HG03103 (cell line): Measurements from ENCODE around the gene FRAS1.

Experiments used
- ATAC-seq: cut with Tn5 transposase; IDR thresholded peaks from one replicate; pipeline ENCODE4 v1.9.1; 2021; ENCODE audit warnings: low read depth; ENCODE audit not compliant: unreplicated experiment

FRAS1 gene

GRCh38 chr4:78558410-78558809, 501.3 kb downstream of the FRAS1 start:
- no peak for ATAC-seq

GRCh38 chr4:78560296-78560963, 503.3 kb downstream of the FRAS1 start:
- no peak for ATAC-seq

DNA sequence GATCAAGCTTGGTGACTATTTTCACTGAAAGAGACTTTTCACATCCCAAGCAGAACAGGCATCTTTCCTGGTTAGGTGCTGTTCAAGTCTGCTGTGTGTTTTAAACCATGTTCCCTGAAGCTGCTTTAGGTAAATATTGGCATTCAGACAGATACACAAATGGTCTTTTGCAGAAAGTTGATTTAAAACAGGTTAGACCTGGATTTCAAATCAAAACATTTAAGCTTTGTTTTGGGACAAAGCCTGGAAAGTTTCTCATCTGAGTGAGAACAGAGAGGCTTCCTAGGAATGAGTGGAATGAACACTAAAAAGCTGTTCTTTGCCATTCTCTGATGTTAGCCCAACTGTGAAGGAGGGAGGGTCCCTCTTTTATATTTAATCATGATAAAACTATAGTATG, 504.6 kb downstream of the FRAS1 start:
- no peak for ATAC-seq

DNA sequence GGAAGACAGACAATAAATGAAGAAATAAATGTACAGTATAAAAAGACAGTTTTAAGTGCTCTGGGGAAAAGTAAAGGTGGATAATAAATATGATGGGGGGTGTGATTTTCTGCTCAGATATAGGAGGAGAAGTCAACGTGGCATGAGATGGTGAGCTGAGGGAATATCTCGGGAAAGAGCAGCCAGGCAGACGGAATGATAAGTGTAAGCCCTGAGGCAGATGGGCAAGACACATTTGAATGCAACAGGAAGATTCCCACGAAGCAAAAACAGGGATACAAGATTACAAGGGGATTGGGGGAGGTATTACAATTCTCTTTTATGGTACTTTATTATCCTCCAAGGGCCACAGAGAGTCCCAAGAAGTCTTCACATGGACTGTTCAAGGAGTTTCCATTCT, 505.6 kb downstream of the FRAS1 start:
- ATAC-seq: no peak

DNA sequence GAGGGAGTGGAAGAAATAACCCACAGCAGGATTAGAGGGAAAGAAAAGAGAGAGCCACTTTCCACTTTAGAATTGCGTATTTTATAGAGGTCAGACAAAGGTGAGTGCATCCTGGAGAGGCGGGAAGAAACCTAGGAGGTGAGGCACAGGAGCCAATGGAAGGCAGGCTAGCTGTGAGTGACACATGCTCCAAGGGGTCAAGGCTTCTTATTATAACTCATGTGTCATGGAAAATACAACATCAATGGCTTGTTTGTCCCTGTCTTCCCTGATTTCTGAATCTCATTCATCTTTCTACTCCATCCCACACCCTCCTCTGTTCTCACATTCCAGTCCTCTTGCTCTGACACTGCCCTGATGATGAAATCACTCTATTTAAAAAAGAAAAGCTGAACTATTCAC, 508.8 kb downstream of the FRAS1 start:
- no peak for ATAC-seq

DNA sequence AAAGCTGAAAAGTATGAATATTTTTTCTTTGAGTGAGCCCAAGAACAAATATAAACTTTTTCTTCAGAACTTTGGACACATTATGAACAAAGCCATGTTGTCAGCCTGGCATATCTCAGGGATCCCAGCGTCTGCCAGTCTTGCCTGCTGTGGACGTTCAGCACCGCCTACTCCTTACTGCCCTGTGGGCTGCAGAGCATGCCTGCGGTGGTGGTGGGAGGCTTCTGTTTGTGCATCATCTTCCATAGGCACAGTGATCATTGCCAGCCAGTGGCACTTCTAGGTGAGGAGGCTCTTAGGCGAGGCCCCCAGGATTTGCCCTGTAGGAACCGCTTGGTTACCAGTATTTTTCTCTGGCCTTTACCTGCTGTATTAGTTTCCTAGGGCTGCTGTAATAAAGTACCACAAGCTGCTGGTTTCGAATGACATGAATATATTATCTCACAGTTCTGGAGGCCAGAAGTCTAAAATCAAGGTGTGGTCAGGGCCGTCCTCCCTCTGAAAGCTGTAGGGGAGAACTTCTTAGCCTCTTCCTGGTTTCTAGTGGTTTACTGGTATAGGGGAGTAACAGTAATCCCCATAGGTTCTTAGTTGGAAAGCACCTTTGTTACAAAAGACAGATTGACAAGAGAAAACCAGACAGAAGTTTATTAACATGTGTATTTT, 509.8 kb downstream of the FRAS1 start:
- peak; percentile 57 for ATAC-seq

DNA sequence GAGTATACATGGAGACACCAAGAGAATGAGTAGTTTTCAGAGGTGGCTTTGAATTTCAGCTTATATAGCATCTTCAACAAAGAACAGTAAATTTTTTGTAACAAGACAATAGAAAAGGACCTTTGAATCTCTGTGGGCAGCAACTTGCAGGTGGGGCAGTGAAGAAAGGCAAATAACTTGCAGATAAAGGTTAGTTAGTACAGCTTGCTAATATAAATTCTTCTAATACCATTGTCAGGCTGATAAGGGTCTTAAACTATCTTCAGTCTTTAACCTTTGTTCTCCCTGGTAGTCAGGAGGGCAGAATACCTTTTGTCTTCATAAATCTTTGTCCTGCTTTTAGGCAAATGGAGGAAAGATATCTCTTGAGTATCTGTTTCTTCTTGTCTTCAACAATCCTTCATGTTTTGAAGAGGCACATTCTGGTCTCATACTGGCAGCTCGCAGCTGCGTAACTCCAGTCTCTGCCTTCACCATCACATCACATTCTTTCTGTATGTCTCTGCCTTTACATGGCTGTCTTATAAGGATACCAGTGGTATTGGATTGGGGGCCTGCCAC, 510.5 kb downstream of the FRAS1 start:
- no peak for ATAC-seq

GRCh38 chr4:78568640-78569305, 511.6 kb downstream of the FRAS1 start:
- no peak for ATAC-seq

GRCh38 chr4:78569306-78569821, 512.2 kb downstream of the FRAS1 start:
- ATAC-seq: no peak

DNA sequence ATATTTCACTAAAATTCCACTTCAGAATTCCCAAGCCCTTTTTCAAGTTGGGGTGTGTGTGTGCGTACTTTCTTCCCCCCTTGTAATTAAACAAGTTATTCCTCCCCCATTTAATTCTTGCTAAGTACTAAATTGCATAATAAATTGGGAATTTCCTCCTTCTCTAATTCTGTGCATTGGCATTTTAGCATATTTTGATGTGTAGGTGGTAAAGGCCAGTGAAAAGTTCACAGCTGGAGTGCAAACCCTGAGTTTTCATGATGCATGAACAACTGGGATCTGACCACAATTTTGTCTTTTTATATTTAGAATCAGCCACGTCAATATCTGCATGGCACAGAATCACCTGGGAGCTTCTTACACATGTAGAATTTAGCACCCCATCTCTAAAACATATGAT, 513.0 kb downstream of the FRAS1 start:
- no peak for ATAC-seq

DNA sequence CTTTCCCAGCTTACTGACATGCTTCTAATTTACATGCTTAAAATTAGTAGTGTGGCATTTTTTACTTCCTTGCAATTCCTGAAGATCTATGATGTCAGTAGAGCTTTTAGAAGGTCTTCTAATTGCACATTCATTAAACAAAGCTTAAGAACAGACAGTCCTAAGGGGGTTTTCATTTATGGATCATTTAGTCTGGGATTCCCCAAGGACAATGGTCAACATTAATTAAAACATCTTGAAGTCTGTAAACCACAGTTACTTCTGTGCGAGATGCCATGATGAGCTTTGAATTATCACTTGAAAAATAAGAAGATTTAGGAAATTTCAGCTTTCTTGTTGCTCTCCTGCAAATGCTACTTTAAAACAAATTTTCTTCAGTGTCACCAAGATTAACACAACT, 514.7 kb downstream of the FRAS1 start:
- ATAC-seq: no peak

DNA sequence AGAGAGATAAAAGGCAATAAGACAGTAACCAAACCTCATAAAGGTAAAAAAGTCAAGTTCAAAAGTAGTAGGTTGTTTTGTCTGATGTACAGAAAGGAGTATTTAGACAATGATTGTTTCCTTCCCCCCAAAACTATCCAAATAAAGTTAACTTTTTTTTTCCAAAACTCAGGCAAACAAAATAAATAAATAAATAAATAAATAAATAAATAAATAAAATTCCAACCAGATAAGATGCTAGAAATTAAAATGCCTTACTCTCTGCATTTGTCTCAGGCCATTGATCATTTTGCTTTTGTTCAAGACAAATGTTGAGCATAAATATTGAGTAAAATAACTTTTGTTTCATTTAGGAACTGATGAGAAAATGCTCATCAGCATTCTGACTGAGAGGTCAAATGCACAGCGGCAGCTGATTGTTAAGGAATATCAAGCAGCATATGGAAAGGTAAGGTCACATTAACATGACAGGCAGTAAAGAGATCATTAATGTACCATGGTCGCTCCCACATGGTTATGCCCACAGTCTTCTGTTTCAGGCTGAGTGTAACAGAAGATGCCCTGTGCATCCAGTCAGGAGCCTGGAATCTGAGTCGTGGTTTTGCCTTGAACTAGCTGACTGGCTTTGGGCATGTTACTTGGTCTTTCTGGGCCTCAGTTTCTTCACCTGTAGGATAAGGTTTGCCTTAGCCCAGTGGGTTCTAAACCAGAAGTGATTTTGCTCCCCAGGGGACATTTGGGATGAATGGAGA, 521.7 kb downstream of the FRAS1 start:
- ATAC-seq: no peak

DNA sequence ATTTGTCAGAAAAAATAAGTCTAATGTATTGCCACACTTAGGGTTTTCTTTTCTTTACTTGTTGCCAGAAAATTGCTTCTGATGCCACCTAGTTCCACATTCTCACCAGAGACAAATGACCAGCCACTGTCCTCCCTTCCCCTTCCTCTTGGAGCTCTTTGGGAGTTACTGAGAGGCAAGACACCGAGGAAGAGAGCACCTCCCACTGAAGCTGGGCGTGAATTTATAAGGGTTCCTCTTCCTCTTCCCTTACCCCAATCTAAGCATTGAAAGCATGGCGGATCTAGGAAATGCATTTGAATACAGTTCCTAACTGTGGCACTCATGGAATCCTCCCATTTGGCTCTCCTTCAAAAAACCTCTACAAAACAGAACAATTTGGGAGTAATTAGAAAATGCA, 524.5 kb downstream of the FRAS1 start:
- no peak for ATAC-seq

- ATAC-seq: no peak
These were observed 527.9 kb downstream of the FRAS1 start for GRCh38 chr4:78584863-78585547.

DNA sequence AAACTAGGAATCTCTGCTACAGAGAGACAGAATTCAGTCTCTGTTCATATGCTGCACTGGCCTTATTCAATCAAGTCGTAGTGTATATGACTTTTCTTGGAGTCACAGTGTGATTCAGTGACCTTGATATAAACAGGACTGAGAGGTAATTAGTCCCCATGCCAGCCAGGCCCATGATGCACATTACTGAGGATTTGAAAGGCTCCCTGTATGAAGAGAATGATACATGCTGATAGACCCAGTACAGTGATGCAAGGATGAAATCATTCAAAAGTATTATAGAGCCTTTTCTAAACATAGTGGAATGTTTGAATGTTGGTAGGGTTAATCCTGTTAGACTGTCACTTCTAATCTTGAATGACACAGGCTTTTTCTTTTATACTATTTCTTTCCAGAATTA, 528.5 kb downstream of the FRAS1 start:
- ATAC-seq: no peak

DNA sequence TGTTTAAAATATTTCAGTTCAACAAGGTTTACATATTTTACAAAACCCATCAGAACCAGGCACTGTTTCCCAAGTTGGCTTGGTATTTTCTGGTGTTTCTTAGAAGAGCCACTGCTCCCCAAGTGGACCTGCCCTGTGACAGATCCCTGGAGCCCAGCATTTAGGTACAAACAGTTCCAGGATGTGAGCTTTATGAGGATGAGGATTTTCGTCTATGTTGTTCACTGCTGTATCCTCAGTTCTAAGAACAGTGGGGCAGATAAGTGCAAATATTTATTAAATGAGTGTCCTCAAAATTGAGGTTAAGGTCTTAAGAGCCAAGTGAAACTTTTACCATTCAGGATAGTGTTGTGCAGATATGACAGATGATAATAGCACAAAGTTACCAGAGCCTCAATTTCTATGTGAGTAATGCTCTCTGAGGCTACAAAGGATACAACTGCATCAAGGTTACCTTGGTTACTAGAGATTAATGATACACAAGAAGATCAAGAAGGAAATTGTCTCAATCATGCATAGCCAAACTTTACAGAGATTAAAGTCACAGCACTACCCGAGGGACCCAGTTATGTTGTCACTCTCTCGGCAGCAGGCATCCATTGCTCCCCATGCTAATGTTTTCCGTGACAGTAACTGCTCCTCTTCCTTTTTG, 531.9 kb downstream of the FRAS1 start:
- ATAC-seq: no peak

GRCh38 chr4:78591404-78591803, 534.3 kb downstream of the FRAS1 start:
- ATAC-seq: no peak

DNA sequence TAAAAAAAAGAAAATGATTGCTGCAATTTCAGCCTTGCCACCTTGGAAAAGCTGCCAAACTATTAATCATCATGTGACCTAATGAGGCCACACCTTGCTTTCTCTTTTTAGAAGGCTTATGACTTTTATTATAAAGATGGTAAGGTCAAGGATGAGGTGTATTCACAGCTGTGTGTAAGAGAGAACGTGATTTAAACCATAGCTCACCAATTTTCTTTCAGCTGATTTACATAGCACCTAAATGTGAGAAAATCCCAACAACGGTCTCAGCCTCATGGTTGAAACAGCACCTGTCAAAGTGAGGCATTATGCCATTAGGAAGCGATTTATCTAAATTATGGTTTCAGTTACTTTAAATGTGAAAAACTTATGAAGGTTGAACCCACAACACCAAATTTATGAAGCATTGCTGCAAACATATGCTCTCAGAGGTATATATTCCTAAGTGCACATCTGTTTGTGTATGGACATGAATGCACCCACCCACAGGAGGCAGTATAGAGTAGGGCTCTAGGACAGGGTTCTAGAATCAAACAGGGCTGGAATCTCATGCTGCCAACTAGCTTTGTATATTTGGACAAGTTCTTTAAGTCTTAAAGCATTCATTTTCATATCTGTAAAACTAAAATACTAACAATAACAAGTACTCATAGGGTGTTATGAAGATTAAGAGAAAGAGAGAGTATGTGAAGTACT, 535.1 kb downstream of the FRAS1 start:
- no peak for ATAC-seq
